HL-60/S4 (cell line): ENCODE results near the gene AMY1C.
"Not testable (repeated sequence)": the region's sequence is repeated elsewhere in the genome, so short reads cannot be mapped to it uniquely, and the experiment has no call there.

Experiments
- in situ Hi-C: fragments of 300-500 bp; cut with MboI; formaldehyde crosslinking; loops from 2 replicates; pipeline ENCODE4 v1.14.3; 2022; ENCODE audit warnings: low sequenced_read_pairs

The AMY1C gene

GRCh38 chr1:103749598-103749997, at the start of gene AMY1C:
Gene AMY1C (plus strand): TSS chr1:103749898. CDS start chr1:103750470, 572 bp downstream.
- in situ Hi-C loops = not testable (repeated sequence)

GRCh38 chr1:103700669-103701068, 49.0 kb upstream of the AMY1C start:
- in situ Hi-C loops = not testable (repeated sequence)

GRCh38 chr1:103701256-103701655, 48.4 kb upstream of the AMY1C start:
- in situ Hi-C loops = not testable (repeated sequence)

- in situ Hi-C loops = not testable (repeated sequence)
Observed at GRCh38 chr1:103707670-103708069, 42.0 kb upstream of the AMY1C start.

- in situ Hi-C loops = not testable (repeated sequence)
Observed at GRCh38 chr1:103710381-103710780, 39.3 kb upstream of the AMY1C start.

GRCh38 chr1:103717404-103717803, 32.3 kb upstream of the AMY1C start:
- in situ Hi-C loops = not testable (repeated sequence)

GRCh38 chr1:103721473-103721872, 28.2 kb upstream of the AMY1C start:
- in situ Hi-C loops = not testable (repeated sequence)

- in situ Hi-C loops = not testable (repeated sequence)
Observed at GRCh38 chr1:103735334-103735733, 14.4 kb upstream of the AMY1C start.

- in situ Hi-C loops = not testable (repeated sequence)
Observed at GRCh38 chr1:103738031-103738430, 11.7 kb upstream of the AMY1C start.

GRCh38 chr1:103744449-103744848, 5.2 kb upstream of the AMY1C start:
- in situ Hi-C loops = not testable (repeated sequence)

GRCh38 chr1:103745040-103745439, 4.7 kb upstream of the AMY1C start:
- in situ Hi-C loops = not testable (repeated sequence)

- in situ Hi-C loops = not testable (repeated sequence)
Observed at GRCh38 chr1:103748273-103748672, 1.4 kb upstream of the AMY1C start.

- in situ Hi-C loops = no loop called here
Observed at GRCh38 chr1:103761896-103762295, 12.2 kb downstream of the AMY1C start.

- in situ Hi-C loops = no loop called here
Observed at GRCh38 chr1:103779932-103780331, 30.2 kb downstream of the AMY1C start.

GRCh38 chr1:103783944-103784377, 34.3 kb downstream of the AMY1C start:
- in situ Hi-C loops = no loop called here

GRCh38 chr1:103788377-103788776, 38.7 kb downstream of the AMY1C start:
- in situ Hi-C loops = no loop called here

- in situ Hi-C loops = no loop called here
Observed at GRCh38 chr1:103790172-103790571, 40.5 kb downstream of the AMY1C start.
